NCI-H2196 treated with DMSO at 0.1 percent for 48 hours (cell line): ENCODE results near the gene BRD3OS.
"Not testable (repeated sequence)": the region's sequence is repeated elsewhere in the genome, so short reads cannot be mapped to it uniquely, and the experiment has no call there.

Experiments
- DNase-seq: peaks from one replicate; lab custom pipeline; 2025; ENCODE audit not compliant: unreplicated experiment; lab: John Stamatoyannopoulos, UW

The BRD3OS gene

DNA sequence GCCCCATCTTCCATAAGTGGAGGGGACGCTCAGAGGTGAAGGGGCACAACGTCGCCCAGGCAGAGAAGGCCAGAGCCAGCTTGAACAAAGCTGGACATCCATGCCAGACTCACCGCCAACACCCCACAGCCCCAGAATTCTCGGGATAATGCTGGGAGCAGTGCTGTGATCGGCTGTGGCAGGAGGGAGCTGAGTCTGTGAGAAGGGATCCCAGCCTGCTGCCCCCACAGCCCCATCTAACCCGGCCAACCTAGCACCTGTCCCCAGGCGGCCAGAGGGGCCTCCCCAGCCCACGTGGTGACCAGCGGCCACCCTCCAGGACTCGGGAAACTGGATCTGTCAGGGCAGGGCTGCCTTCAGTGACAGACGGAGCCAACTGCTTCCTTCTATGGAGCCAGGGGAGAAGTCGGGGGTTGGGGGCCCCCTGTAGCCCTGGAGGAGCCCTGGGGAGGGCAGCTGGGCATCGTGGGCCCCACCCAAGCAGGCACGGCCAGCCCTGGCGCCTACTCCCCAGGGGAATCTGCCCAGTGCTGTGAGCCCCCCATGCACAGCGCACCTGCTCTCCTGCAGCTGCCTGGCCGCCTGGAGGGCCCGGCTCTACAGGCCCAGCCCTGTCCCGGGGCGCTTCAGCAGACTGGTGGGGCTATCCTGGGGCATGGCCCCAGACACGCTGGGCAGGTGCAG, 36.5 kb downstream of the BRD3OS start:
- DNase-seq: no peak

DNA sequence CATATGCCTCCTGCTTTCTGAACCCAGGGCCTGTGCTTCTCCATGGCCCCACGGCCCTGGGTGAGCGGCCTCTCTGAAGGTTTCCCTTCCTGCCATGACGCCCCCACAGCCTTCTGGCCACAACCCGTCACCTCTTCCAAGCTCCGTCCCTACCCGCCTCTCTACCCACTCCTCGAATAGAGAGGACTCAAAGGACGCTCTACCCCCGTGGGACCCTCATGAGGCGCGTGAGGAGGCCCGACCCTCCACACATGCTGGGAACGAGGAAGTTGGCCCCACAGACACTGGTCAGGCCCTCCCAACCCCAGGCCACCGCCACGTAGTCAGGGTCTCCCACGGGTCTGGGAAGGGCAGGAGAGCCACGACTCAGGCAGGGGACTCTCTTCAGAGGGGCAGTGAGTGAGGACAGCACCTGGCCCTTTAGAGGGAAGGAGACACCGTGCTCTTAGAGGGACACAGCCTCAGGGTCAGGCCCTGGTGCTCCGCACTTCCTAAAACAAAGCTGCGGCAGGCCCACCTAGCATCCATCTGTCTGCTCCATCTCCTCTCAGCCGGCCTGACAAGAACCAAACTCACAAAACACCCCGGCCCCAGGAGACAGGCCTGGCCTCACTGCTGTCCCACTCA, 37.3 kb downstream of the BRD3OS start:
- no peak for DNase-seq

DNA sequence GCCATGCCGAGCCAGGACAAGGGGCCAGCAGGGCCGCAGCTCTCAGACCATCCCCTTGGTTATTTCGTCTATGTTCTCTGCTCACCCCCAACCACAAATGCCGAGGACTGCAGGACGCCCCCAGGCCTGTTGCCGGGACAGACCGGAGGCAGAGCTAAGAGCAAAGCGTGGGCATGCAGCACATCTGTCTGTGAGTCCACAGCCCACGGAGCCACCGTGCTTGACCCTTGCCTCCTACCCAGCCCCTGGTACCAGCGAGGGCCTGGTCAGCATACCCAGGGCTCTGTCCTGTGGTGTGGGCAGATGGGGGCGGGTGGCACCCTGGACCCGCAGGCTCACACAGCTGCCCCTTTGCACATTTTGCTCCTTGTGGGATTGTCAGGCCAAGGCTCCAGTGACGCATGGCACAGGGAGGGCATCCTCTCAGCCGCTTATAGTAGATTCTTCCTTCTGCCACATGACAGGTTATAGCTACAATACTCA, 37.8 kb downstream of the BRD3OS start:
- no peak for DNase-seq

DNA sequence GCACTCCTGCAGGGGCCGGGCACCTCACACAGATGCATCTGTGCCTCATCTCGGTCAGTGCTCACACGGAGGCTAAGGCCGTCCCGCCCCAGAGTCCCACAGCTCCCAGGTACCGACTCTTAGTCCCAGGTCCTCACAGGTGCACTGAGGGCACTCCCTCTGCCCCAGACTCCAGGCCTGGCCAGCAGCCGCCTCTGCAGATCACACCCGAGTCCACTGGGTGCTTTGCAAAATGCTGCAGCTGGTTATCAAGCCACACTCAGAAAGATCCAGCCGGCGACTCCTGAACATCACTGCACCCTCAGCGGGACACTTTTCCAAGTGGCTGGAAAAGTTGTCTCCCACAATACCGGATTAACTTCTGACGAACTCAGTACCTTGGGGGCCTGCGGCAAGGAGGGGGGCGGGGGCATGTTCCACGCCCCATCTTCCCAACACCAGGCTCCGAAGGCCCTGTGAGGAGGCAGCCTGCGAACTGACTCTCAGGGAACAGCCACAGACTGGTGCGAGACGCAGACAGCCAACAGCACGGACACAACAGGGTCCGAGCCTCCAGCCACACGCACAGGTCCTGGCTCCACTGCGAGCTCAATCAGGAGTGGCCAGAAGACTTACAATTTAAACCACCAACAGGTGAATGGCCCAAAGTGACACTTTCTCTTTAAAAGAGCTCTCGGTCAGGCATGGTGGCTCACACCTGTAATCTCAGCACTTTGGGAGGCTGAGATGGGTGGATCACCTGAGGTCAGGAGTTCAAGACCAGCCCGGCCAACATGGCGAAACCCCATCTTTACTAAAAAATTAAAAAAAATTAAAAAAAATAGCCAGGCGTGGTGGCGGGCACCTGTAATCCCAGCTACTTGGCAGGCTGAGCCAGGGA, 38.5 kb downstream of the BRD3OS start:
- no peak for DNase-seq

DNA sequence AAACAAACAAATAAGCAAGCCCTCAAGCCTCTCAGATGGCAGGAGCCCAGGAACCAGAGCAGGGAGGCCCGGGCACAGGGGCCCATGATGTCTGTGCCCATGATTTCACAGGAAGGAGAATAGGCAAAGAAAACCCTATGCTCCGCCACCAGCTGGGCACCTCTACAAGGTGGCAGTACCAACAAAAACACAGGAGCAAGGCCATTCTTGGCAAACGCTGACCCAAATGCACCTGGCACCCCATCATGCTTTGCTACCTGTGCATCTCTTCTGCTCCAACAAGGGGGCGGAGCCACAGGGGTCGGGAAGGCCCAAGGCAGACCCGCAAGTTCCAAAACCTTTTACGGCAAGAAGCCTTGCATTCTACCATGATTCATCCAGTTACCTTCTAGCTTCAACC, 39.4 kb downstream of the BRD3OS start:
- DNase-seq: no peak

DNA sequence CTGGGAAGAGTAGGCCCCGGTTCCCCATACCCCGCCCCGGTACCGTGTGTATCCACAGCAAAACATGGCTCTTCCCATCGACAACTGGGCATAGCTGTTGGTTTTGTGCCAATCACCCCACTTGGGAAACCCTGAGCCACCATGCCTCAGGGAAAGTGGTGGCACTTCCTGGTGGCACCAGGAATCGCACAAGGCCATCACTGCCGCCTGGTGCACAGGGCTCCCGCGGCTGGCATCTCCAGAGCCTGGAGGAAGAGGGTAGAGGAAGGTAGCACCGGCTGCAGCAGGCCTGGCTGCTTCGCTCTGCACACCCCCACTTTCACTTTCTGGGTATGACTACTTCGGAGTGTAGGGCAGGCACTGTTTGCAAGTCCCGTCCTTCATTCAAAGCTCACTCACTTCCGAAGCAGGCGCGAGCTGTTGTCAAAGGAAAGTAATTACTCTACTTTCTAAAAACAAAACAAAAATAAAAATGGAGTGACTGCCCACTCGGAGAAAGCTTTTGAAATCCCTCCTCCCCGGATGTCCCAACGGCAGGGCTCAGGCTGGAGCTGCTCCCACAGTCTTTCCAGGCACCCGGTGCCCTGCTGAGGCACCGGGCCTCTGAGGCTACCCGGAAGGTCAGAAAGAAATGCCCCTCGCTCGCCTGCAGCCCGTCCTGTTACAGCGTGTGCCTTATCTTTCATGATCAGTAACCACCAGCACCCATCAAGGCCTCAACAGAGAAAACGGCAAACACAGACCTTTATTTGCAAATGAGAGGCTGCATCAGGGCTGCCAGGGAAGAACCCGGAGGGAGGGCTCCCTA, 40.5 kb downstream of the BRD3OS start:
- DNase-seq: no peak

DNA sequence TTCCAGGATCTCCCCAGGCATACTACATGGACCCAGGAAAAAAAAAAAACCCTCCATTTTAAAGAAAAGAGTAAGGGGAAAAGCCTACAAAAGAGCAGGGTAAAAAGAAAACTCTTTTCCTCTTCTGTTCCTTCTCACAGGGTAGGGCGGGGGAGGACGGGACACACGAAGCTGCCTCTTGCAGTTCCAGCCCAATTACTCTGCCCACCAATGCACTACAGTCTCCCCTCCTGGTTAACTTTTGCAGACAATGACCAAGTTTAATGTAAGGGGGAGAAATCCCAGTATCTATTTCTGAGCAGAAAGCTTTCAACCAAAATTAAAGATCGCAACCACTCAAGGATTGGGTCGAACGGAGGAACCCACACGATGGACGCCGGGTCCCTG, 41.2 kb downstream of the BRD3OS start:
- DNase-seq: no peak

DNA sequence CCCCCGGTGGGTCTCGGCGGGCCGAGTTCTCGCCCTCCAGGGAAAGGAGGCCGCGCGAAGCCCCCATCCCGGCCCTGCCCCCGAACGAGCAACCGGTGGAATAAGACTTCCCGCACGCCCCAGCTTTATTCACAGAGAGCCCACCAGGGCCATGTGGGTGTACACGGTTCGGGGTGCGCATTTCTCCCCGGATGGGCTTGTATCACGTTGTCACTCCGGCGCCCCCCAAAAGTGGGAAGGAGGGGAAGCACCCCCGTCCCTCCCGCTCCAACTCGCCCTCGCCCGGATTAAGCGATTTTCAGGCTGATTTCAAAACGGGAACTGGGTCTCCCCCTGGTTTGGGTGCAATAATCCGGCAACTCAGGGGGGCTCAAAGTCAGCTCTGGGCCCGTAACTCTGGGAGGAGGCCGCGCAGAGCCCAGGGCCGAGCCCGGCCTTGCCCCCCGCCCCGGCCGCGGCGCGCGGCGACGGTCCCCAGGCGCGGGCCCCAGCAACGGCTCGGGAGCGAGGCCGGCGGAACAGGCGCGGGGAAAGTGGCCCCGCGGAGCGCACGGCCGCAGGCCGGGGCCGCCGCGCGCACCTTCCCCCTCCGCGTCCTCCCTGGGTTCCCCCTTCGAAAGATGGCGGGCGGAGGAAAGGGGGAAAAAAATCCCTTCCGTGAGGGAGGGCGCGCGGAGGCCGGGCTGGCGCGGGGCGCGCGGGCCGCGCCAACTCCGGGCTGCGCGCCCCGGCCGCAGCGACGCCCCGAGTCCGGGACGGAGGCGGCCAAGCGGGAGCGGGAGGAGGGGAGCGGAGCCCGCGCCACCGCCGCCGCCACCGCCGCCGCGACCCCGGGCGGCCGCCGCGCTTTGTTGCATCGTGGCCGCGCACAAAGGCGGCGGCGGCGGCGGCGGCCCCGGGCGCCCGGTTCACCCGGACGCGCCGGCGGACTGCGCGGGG, 41.9 kb downstream of the BRD3OS start:
- no peak for DNase-seq

DNA sequence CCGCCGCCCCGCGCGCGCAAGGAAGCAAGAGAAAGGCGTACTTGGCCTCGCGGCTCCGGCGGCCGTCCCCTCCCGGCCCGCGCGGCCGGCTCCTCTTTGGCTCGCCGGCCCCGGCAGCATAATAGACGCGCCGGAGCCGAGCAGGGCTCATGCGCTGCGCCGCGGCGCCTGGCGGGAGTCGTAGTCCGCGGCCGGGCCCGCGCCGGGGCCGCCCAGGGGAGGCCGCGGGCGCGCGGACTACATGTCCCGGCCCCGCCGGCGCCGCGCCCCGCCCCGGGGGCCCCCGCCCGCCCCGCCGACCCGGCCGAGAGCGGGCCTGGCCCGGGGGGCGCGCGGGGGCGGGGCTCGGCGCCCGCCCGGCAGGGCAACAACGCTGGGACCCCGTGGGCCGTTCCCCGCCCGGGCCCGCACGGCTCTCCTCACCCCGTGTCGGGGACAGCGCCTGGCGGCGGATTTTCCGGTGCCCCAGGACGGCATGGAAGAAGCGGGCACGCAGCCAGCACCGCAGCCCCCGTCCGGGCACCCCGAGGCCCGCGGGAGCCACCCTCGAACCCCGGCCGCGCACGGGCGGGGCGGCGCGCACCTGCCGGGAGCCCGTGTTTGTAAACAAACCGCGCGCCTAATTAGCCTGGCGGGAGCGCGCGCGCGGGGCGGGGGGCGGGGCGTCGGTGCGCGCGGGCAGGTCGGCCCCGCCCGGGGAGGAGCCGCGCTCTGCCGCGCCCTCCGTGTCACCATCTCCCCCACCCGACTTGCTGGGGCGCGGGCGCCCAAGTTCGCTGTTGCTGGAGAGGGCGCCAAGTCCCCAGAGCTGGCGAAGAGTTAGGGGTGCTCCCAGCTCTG, 42.8 kb downstream of the BRD3OS start, which contains the start of gene BRD3:
BRD3 (minus strand) TSS at position 123 of the 840 bp plus-strand sequence. CDS start 14,549 bp downstream, outside the sequence.
- DNase-seq: peak; percentile 83

DNA sequence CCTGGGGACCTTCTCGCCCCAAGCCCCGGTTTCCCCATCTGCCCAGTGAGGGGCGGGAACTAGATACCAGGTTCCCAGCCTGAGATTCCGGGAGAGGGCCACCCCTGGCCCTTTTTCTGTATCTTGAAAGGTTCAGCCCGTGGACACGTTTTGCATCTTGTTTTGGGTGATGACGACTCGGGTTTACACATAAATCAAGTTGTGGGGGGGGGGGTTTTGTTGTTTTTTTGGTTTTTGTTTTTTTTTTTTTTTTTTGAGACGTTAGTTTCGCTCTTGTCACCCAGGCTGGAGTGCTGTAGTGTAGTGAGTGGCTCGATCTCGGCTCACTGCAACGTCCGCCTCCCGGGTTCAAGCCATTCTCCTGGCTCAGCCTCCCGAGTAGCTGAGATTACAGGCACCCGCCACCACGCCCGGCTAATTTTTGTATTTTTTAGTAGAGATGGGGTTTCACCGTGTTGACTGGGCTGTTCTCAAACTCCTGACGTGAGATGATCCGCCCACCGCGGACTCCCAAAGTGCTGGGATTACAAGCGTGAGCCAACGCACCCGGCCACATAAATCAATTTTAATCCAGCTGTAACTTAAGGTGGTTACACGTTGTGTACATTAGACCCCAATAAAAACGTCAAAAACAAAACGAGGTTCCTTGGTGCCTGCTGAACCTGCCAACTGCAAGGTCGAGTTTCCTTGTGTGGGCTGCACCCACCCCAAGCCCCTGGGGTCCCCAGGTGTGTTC, 43.6 kb downstream of the BRD3OS start:
- DNase-seq: no peak

DNA sequence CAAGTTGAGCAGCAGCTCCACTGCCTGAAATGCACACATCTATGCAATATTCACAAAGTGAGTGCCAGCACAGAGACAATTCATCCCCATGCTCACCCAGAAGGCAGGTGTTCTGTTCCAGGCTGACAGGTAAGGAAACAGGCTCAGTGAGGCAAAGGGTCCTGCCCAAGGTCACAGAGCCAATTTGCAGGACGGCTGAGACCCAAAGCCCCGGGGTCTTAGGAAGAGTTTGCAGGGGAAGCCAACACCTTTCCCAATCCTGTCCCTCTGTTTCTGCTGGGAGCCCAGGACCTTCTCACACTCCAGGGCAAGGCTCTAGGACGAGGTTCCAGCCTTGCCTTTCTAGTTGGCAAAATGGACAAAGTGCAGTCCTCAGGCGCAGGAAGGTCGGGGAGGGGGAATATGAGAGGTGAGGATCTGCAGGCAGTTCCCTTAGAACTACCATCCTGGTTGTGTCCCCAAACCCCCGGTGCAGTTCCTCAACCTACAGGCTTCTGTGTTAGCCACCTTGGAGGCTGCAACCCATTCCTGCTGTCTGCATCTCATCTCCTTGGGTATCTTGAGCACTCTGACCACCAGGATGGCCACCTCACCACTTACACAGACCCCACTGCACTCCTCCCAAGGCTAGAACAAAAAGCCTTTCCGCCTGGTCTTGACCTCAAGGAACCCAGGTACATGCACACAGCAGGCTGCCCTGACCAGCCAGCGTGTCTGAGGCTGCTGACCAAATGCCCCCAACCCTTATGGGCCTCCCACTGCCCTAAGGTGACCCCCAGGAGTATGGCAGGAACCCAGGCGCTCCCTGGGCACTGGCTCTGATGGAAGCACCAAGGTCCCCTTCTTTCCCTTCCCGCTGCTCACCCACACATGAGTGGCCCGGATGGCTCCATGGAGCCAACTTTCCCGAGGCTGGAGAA, 44.5 kb downstream of the BRD3OS start:
- DNase-seq: no peak

DNA sequence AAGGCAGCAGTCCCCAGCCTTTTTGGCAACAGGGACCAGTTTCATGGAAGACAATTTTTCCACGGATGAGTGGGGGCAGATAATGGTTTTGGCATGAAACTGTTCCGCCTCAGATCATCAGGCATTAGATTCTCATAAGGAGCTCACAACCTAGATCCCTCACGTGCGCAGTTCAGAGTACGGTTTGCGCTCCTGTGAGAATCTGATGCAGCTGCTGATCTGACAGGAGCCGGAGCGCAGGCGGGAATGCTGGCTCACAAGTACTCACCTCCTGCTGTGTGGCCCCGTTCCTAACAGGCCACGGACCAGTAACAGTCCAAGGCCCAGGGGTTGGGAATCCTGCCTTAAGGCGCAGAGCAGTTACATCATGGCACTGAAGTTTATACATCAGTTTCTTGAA, 45.9 kb downstream of the BRD3OS start:
- DNase-seq: no peak

DNA sequence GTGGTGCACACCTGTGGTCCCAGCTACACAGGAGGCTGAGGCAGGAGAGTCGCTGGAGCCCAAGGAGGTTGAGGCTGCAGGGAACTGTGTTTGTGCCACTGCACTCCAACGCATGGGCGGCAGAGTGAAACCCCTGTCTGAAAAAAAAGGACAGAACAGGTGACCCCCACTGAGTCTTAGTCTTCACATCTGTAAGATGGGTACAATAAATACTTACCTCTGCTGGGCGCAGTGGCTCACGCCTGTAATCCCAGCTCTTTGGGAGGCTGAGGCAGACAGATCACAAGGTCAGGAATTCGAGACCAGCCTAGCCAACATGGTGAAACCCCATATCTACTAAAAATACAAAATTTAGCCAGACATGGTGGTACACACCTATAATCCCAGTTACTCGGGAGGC, 47.4 kb downstream of the BRD3OS start:
- DNase-seq: not testable (repeated sequence)

DNA sequence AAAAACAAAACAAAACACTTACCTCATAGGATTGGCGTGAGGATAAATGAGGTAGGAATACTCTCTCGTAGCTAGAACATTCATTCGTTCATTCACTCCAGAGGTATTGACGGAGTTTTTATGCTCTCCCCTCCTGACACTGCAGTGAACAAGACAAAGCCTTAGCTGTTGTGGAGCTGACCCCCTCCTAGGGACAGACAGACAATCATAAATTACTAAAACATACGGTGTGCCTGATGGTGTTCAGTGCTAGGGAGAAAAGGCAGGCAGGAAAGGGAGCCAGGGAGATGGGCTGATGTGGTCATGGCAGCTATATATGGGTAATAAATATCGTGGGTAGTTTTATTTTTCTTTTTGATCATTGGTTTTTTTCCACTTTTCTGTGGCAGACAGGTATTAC, 48.2 kb downstream of the BRD3OS start:
- no peak for DNase-seq

DNA sequence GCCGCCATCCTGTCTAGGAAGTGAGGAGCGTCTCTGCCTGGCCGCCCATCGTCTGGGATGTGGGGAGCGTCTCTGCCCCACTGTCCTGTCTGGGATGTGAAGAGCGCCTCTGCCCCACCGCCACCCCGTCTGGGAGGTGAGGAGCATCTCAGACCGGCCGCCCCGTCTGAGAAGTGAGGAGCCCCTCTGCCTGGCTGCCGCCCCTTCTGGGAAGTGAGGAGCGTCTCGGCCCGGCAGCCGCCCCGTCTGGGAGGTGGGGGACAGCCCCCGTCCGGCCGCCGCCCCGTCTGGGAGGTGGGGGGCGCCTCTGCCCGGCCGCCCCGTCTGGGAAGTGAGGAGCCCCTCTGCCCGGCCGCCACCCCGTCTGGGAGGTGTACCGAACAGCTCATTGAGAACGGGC, 50.4 kb downstream of the BRD3OS start:
- DNase-seq: not testable (repeated sequence)

DNA sequence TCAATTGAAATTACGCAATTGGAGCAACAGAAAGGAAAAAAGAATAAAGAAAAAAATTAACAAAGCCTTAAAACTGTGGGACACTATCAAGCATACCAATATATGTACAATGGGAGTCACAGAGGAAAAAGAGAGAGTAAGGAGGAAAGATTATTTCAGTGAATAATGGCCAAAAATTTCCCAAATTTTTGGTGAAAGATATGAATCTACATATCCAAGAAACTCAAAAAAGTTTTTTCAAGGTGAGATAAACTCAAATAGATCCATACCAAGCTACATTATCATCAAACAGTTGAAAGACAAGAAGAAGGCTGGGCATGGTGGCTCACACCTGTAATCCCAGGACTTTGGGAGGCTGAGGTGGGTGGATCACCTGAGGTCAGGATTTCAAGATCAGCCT, 51.4 kb downstream of the BRD3OS start:
- no peak for DNase-seq
